Breast epithelium (tissue), 3 donors: ENCODE results near the gene BBS9.

Experiments used
- POLR2A ChIP-seq: fragments of 450-650 bp; IDR thresholded peaks from one replicate; pipeline ENCODE4 v1.6.1; 2016; ENCODE audit warnings: antibody characterized with exemption, mild to moderate bottlenecking, moderate library complexity
- POLR2AphosphoS5 ChIP-seq, 3 donors: sonication (generic); formaldehyde crosslinking; IDR thresholded peaks; one replicate each; pipeline ENCODE4 v1.6.1; 2017; ENCODE audit warnings: antibody characterized with exemption in 3 of 3
- TF ChIP-seq, protein P1 (sequence below), 3 donors: fragments of 450-650 bp; IDR thresholded peaks; one replicate each; pipeline ENCODE4 v1.5.1; 2016 to 2017; ENCODE audit warnings: antibody characterized with exemption in 3 of 3, mild to moderate bottlenecking in 3 of 3, moderate library complexity in 3 of 3

DNA sequence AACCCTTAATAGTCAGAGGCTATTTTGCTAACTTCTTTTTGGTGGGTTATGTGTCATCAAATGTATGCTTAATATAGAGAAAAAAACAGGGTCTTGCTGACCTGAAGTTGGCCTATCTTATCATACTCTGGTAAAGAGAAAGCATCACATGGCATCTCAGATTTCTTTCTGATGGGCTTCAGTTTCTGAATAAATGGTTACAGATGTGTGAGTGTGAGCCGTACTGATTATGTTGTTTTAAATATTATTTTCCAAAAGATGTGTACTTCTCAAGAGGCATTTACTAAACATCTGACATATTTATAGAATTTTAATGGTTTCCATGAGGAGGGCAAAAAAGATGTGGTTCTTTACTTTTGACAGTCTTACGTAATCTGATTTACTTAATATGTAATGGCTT, 28.4 kb downstream of the BBS9 start:
- TF ChIP-seq, protein P1, sequence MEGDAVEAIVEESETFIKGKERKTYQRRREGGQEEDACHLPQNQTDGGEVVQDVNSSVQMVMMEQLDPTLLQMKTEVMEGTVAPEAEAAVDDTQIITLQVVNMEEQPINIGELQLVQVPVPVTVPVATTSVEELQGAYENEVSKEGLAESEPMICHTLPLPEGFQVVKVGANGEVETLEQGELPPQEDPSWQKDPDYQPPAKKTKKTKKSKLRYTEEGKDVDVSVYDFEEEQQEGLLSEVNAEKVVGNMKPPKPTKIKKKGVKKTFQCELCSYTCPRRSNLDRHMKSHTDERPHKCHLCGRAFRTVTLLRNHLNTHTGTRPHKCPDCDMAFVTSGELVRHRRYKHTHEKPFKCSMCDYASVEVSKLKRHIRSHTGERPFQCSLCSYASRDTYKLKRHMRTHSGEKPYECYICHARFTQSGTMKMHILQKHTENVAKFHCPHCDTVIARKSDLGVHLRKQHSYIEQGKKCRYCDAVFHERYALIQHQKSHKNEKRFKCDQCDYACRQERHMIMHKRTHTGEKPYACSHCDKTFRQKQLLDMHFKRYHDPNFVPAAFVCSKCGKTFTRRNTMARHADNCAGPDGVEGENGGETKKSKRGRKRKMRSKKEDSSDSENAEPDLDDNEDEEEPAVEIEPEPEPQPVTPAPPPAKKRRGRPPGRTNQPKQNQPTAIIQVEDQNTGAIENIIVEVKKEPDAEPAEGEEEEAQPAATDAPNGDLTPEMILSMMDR (IDR thresholded peaks at IDR 0.05), result no peak
- TF ChIP-seq POLR2AphosphoS5 (IDR thresholded peaks at IDR 0.05), result no peak
- no peak for TF ChIP-seq POLR2A
